Measurements from ENCODE around the gene FBRSL1. TPM values are rescaled to one million over a fixed set of nuclear protein-coding genes. Genes with fewer than 3 reads are reported as not detected.

Gene FBRSL1
- total and polyA plus RNA-seq, 2 of the 8 experiments (the other 6 are each of a cell fraction or from before 2014, with no cell fraction given), result 18.4 to 109 TPM

DNA sequence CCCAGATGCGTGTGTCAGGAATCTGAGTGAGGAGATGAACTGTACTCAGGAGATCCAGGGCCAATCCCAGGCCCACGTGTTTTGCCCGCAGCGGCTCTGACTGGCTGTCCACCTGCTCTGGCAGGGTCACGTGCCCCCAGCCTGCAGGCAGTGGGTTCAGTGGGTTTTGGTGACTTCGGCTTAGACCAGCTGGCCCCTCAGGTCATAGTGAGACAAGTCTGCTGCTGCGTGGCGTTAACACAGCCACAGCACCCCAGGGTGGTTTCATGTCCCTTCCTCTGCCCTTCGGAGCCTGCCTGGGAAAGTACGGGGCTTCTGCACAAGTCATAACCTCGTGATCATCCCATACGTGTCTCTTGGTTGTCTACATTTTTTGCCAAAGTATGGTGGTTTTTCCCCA, 2.6 kb downstream of the FBRSL1 start (continued):
- no peak for TF ChIP-seq HDAC2 (IDR thresholded peaks at IDR 0.05; ENCODE audit: borderline replicate concordance in 1 of 2, low read depth in 2 of 2, low read length in 2 of 2)
